Adipose tissue (tissue), 3 donors: ENCODE data around the gene ZCCHC14. TPM values are rescaled to one million over a fixed set of nuclear protein-coding genes. Genes with fewer than 3 reads are reported as not detected.
"Not testable (repeated sequence)": the region's sequence is repeated elsewhere in the genome, so short reads cannot be mapped to it uniquely, and the experiment has no call there.

ENCODE experiments used
- H3K27ac ChIP-seq: one replicate; pipeline ENCODE4 v1.5.1; 2013; ENCODE audit warnings: low read depth, low read length
- WGBS, 3 donors: extraction: QIAGEN DNeasy Blood & Tissue Kit; methylation state at CpG; one replicate each; pipeline ENCODE4 v1.1.7; 2013; 5-methylcytosine and 5-hydroxymethylcytosine counted together
- polyA plus RNA-seq, 3 donors: library from polyadenylated mRNA; stranded (reverse); fragments of 200-250 nt; gene quantifications; one replicate each; pipeline ENCODE4 v1.2.3, GENCODE V29; 2013
- donor health status: healthy with polysubstance abuse.
- donor health status: Bipolar disorder and iron deficiency.
- donor health status: healthy.

ZCCHC14 gene
- polyA plus RNA-seq, 3 donors: 6.6 to 8.9 (median 7.6) TPM

- 0 to 1% (median 0%) methylated on average over 50 to 91 of the region's 92 CpGs for WGBS, 3 donors
- H3K27ac ChIP-seq: peak within 1 kb of the TSS; percentile 92
These were observed 109.2 kb downstream of the ZCCHC14 start, which contains the start of gene FBXO31 for GRCh38 chr16:87383505-87384161. FBXO31 (minus strand) TSS chr16:87383776; CDS start chr16:87383744, 32 bp downstream.

- H3K27ac ChIP-seq: no peak overlapping the region
- 11 to 32% (median 25%) methylated on average over 17 of the region's 17 CpGs for WGBS, 3 donors
These were observed 110.6 kb downstream of the ZCCHC14 start for GRCh38 chr16:87382023-87382785.

GRCh38 chr16:87380881-87381280 is 111.9 kb downstream of the ZCCHC14 start:
- no peak overlapping the region for H3K27ac ChIP-seq
- 42 to 66% (median 56%) methylated on average over 4 of the region's 4 CpGs for WGBS, 3 donors

- H3K27ac ChIP-seq: no peak overlapping the region
- 71 to 91% (median 80%) methylated on average over 10 of the region's 10 CpGs for WGBS, 3 donors
These were observed 112.4 kb downstream of the ZCCHC14 start for GRCh38 chr16:87380403-87380802.

- WGBS, 3 donors: 82 to 93% (median 92%) methylated on average over 3 of the region's 3 CpGs
- not testable (repeated sequence) for H3K27ac ChIP-seq
These were observed 113.5 kb downstream of the ZCCHC14 start for GRCh38 chr16:87379312-87379752.

GRCh38 chr16:87376660-87377059 is 116.2 kb downstream of the ZCCHC14 start:
- 72 to 92% (median 90%) methylated on average over 6 of the region's 6 CpGs for WGBS, 3 donors
- no peak overlapping the region for H3K27ac ChIP-seq

- WGBS, 3 donors: 72 to 85% (median 82%) methylated on average over 9 of the region's 9 CpGs
- no peak overlapping the region for H3K27ac ChIP-seq
These were observed 117.2 kb downstream of the ZCCHC14 start for GRCh38 chr16:87375426-87376135.

- 93 to 96% (median 94%) methylated on average over 13 of the region's 13 CpGs for WGBS, 3 donors
- H3K27ac ChIP-seq: no peak overlapping the region
These were observed 118.5 kb downstream of the ZCCHC14 start for GRCh38 chr16:87374313-87374712.

- WGBS, 3 donors: 91 to 95% (median 94%) methylated on average over 4 of the region's 4 CpGs
- no peak overlapping the region for H3K27ac ChIP-seq
These were observed 120.5 kb downstream of the ZCCHC14 start for GRCh38 chr16:87372305-87372704.

GRCh38 chr16:87371261-87371866 is 121.5 kb downstream of the ZCCHC14 start:
- no peak overlapping the region for H3K27ac ChIP-seq

GRCh38 chr16:87369796-87370719 is 122.8 kb downstream of the ZCCHC14 start:
- no peak overlapping the region for H3K27ac ChIP-seq

More at GRCh38 chr16:87371261-87371866, 121.5 kb downstream of the ZCCHC14 start:
- WGBS, 3 donors: 65 to 79% (median 77%) methylated on average over 20 of the region's 20 CpGs

GRCh38 chr16:87369117-87369765 is 123.6 kb downstream of the ZCCHC14 start:
- H3K27ac ChIP-seq: no peak overlapping the region
- WGBS, 3 donors: 79 to 92% (median 81%) methylated on average over 14 of the region's 14 CpGs

More at GRCh38 chr16:87369796-87370719, 122.8 kb downstream of the ZCCHC14 start:
- WGBS, 3 donors: 80 to 83% (median 81%) methylated on average over 16 of the region's 16 CpGs

- H3K27ac ChIP-seq: no peak overlapping the region
- 42 to 78% (median 45%) methylated on average over 5 of the region's 5 CpGs for WGBS, 3 donors
These were observed 124.6 kb downstream of the ZCCHC14 start for GRCh38 chr16:87368029-87368770.

GRCh38 chr16:87367529-87367928 is 125.3 kb downstream of the ZCCHC14 start:
- 81 to 86% (median 85%) methylated on average over 9 of the region's 9 CpGs for WGBS, 3 donors
- no peak overlapping the region for H3K27ac ChIP-seq

- H3K27ac ChIP-seq: no peak overlapping the region
- 70 to 91% (median 91%) methylated on average over 1 of the region's 1 CpG for WGBS, 3 donors
These were observed 125.9 kb downstream of the ZCCHC14 start for GRCh38 chr16:87366930-87367329.

GRCh38 chr16:87366288-87366687 is 126.5 kb downstream of the ZCCHC14 start:
- H3K27ac ChIP-seq: no peak overlapping the region

More at GRCh38 chr16:87366288-87366687, 126.5 kb downstream of the ZCCHC14 start:
- 62 to 78% (median 77%) methylated on average over 4 of the region's 4 CpGs for WGBS, 3 donors
